ENCODE results near the gene C17orf75. TPM values are rescaled to one million over a fixed set of nuclear protein-coding genes. Genes with fewer than 3 reads are reported as not detected.

The C17orf75 gene
- total RNA-seq, 1 experiment from 2014 or later: 27.0 TPM

GRCh38 chr17:32298721-32299579 is 43.0 kb downstream of the C17orf75 start:
- H3K4me1 ChIP-seq (ENCODE audit: insufficient read depth, low read length): no peaks in the 10 kb centered on the region
- POLR2A ChIA-PET (ENCODE audit: unreplicated experiment): no interaction called here
- no peak for TF ChIP-seq EZH2phosphoT487 (IDR thresholded peaks at IDR 0.05; ENCODE audit: borderline replicate concordance, low read length)
- no peak for TF ChIP-seq EZH2 (IDR thresholded peaks at IDR 0.05; ENCODE audit: low read length, unreplicated experiment)
- TF ChIP-seq, protein P1, sequence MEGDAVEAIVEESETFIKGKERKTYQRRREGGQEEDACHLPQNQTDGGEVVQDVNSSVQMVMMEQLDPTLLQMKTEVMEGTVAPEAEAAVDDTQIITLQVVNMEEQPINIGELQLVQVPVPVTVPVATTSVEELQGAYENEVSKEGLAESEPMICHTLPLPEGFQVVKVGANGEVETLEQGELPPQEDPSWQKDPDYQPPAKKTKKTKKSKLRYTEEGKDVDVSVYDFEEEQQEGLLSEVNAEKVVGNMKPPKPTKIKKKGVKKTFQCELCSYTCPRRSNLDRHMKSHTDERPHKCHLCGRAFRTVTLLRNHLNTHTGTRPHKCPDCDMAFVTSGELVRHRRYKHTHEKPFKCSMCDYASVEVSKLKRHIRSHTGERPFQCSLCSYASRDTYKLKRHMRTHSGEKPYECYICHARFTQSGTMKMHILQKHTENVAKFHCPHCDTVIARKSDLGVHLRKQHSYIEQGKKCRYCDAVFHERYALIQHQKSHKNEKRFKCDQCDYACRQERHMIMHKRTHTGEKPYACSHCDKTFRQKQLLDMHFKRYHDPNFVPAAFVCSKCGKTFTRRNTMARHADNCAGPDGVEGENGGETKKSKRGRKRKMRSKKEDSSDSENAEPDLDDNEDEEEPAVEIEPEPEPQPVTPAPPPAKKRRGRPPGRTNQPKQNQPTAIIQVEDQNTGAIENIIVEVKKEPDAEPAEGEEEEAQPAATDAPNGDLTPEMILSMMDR (conservative IDR thresholded peaks at IDR 0.05; ENCODE audit: low read depth, low read length): no peak
- no peak overlapping the region for H3K4me2 ChIP-seq (ENCODE audit: low read length)
- CTCF ChIA-PET: no interaction called here
- no peak overlapping the region for H3K9ac ChIP-seq (ENCODE audit: low read length)
- no peak overlapping the region for H2AFZ ChIP-seq (ENCODE audit: low read length)
- no peak overlapping the region for H3K4me3 ChIP-seq (ENCODE audit: low read length)
- no peaks in the 10 kb centered on the region for H4K20me1 ChIP-seq (ENCODE audit: low read length)
- DNase-seq: no peak
- H3K36me3 ChIP-seq (ENCODE audit: low read depth, low read length): no peaks in the 10 kb centered on the region
- H3K27ac ChIP-seq (ENCODE audit: low read length): no peak overlapping the region
- H3K27me3 ChIP-seq (ENCODE audit: low read length): no peaks in the 10 kb centered on the region
- H3K79me2 ChIP-seq (ENCODE audit: low read length): no peaks in the 10 kb centered on the region
- BruUV-seq (replicated peaks): no TSS peak
- H3F3A ChIP-seq (ENCODE audit: low read length, unreplicated experiment): no peaks in the 10 kb centered on the region
- H3K9me2 ChIP-seq (replicated peaks; ENCODE audit: low read length): no peaks in the 10 kb centered on the region
- intact Hi-C loops (cut with micrococcal nuclease): no loop called here
- no peak for ATAC-seq
- H3K9me3 ChIP-seq (ENCODE audit: low read length): no peaks in the 10 kb centered on the region

GRCh38 chr17:32298298-32298697 is 43.7 kb downstream of the C17orf75 start:
- Histone ChIP-seq H3K9me2 (replicated peaks; ENCODE audit: low read length) (no peaks in the 10 kb centered on the region), H3F3A (ENCODE audit: low read length, unreplicated experiment) (no peaks in the 10 kb centered on the region), H3K36me3 (ENCODE audit: low read depth, low read length) (no peaks in the 10 kb centered on the region), H3K9ac (ENCODE audit: low read length) (no peak overlapping the region), H3K79me2 (ENCODE audit: low read length) (no peaks in the 10 kb centered on the region), H2AFZ (ENCODE audit: low read length) (no peak overlapping the region), H3K9me3 (ENCODE audit: low read length) (no peaks in the 10 kb centered on the region), H3K4me3 (ENCODE audit: low read length) (no peak overlapping the region), H3K27ac (ENCODE audit: low read length) (no peak overlapping the region), H4K20me1 (ENCODE audit: low read length) (no peaks in the 10 kb centered on the region), H3K27me3 (ENCODE audit: low read length) (no peaks in the 10 kb centered on the region), H3K4me2 (ENCODE audit: low read length) (no peak overlapping the region), H3K4me1 (ENCODE audit: insufficient read depth, low read length) (no peaks in the 10 kb centered on the region)
- TF ChIP-seq EZH2 (IDR thresholded peaks at IDR 0.05; ENCODE audit: low read length, unreplicated experiment) (no peak), EZH2phosphoT487 (IDR thresholded peaks at IDR 0.05; ENCODE audit: borderline replicate concordance, low read length) (no peak)
- TF ChIP-seq, protein P1 (conservative IDR thresholded peaks at IDR 0.05; ENCODE audit: low read depth, low read length): no peak
- BruUV-seq (replicated peaks): no TSS peak
- ChIA-PET CTCF (no interaction called here), POLR2A (ENCODE audit: unreplicated experiment) (no interaction called here)
- ATAC-seq (no peak), DNase-seq (no peak)
- intact Hi-C loops (cut with micrococcal nuclease): no loop called here

DNA sequence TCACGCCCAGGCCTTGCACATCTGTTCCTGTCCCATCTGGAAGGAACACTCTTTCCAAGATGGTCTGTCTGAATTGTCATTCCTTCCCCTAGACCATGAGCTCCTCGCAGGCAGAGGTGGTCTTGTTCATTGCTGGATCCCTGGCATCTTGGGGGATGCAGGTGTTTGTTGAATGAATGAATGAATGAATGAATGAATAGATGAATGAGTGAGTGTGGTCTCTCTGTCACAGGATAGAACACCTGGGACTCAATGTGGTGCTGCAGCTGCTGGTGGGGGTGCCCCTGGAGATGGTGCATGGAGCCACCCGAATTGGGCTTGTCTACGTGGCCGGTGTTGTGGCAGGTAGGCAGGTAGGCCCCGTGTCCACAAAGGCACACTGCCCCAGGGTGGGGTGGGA is 44.1 kb downstream of the C17orf75 start:
- H3K27me3 ChIP-seq (ENCODE audit: low read length): no peaks in the 10 kb centered on the region
- ATAC-seq (no peak), DNase-seq (no peak)
- H3K4me2 ChIP-seq (ENCODE audit: low read length): no peak overlapping the region
- no peak overlapping the region for H3K9ac ChIP-seq (ENCODE audit: low read length)
- no peak for TF ChIP-seq EZH2phosphoT487 (IDR thresholded peaks at IDR 0.05; ENCODE audit: borderline replicate concordance, low read length)
- TF ChIP-seq, protein P1 (conservative IDR thresholded peaks at IDR 0.05; ENCODE audit: low read depth, low read length): no peak
- no peak for TF ChIP-seq EZH2 (IDR thresholded peaks at IDR 0.05; ENCODE audit: low read length, unreplicated experiment)
- no peak overlapping the region for H2AFZ ChIP-seq (ENCODE audit: low read length)
- intact Hi-C loops (cut with micrococcal nuclease): no loop called here
- H4K20me1 ChIP-seq (ENCODE audit: low read length): no peaks in the 10 kb centered on the region
- no peaks in the 10 kb centered on the region for H3K4me1 ChIP-seq (ENCODE audit: insufficient read depth, low read length)
- H3F3A ChIP-seq (ENCODE audit: low read length, unreplicated experiment): no peaks in the 10 kb centered on the region
- no peak overlapping the region for H3K27ac ChIP-seq (ENCODE audit: low read length)
- no TSS peak for BruUV-seq (replicated peaks)
- POLR2A ChIA-PET (ENCODE audit: unreplicated experiment): no interaction called here
- H3K36me3 ChIP-seq (ENCODE audit: low read depth, low read length): no peaks in the 10 kb centered on the region
- H3K9me2 ChIP-seq (replicated peaks; ENCODE audit: low read length): no peaks in the 10 kb centered on the region
- no peak overlapping the region for H3K4me3 ChIP-seq (ENCODE audit: low read length)
- no peaks in the 10 kb centered on the region for H3K9me3 ChIP-seq (ENCODE audit: low read length)
- CTCF ChIA-PET: no interaction called here
- no peaks in the 10 kb centered on the region for H3K79me2 ChIP-seq (ENCODE audit: low read length)
